Measurements from ENCODE around the gene SERPINB13.
"Not testable (repeated sequence)": the region's sequence is repeated elsewhere in the genome, so short reads cannot be mapped to it uniquely, and the experiment has no call there.

DNA sequence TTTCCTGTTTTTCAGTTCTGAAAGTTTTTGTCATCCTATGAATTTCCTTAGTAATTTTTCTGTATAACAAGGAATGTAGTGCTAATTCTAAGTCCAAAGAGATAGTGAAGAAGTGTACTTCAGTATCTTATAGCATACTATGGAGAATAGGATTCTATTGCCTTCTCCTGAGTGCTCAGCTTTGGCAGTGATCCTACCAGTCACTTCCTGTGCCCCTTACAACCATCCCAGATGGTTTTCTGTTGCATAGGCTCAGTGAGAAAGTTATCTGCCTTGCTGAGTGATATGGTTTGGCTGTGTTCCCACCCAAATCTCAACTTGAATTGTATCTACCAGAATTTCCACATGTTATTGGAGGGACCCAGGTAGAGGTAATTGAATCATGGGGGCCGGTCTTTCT, 57.6 kb downstream of the SERPINB13 start:
- TF ChIP-seq SNAI2 (CRISPR knock-in tag; IDR thresholded peaks at IDR 0.05); TOX (CRISPR knock-in tag; IDR thresholded peaks at IDR 0.05; ENCODE audit: borderline replicate concordance); ZNF8 (CRISPR knock-in tag; IDR thresholded peaks at IDR 0.05); CSDC2 (CRISPR knock-in tag; IDR thresholded peaks at IDR 0.05); ZNF70 (CRISPR knock-in tag; IDR thresholded peaks at IDR 0.05); ARNTL (CRISPR knock-in tag; IDR thresholded peaks at IDR 0.05; ENCODE audit: borderline replicate concordance, low read depth); ESRRG (CRISPR knock-in tag; IDR thresholded peaks at IDR 0.05); TCF4 (CRISPR knock-in tag; IDR thresholded peaks at IDR 0.05; ENCODE audit: borderline replicate concordance); ZFP3 (CRISPR knock-in tag; IDR thresholded peaks at IDR 0.05); ISL1 (CRISPR knock-in tag; IDR thresholded peaks at IDR 0.05): not testable (repeated sequence)
- TF ChIP-seq, protein P1, sequence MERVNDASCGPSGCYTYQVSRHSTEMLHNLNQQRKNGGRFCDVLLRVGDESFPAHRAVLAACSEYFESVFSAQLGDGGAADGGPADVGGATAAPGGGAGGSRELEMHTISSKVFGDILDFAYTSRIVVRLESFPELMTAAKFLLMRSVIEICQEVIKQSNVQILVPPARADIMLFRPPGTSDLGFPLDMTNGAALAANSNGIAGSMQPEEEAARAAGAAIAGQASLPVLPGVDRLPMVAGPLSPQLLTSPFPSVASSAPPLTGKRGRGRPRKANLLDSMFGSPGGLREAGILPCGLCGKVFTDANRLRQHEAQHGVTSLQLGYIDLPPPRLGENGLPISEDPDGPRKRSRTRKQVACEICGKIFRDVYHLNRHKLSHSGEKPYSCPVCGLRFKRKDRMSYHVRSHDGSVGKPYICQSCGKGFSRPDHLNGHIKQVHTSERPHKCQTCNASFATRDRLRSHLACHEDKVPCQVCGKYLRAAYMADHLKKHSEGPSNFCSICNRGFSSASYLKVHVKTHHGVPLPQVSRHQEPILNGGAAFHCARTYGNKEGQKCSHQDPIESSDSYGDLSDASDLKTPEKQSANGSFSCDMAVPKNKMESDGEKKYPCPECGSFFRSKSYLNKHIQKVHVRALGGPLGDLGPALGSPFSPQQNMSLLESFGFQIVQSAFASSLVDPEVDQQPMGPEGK (CRISPR knock-in tag; IDR thresholded peaks at IDR 0.05; ENCODE audit: borderline replicate concordance): not testable (repeated sequence)

Data from SK-N-SH treated with all-trans-retinoic acid at 6 μM for 48 hours (cell line).